ENCODE results near the gene ZNF488.

ZNF488 gene

DNA sequence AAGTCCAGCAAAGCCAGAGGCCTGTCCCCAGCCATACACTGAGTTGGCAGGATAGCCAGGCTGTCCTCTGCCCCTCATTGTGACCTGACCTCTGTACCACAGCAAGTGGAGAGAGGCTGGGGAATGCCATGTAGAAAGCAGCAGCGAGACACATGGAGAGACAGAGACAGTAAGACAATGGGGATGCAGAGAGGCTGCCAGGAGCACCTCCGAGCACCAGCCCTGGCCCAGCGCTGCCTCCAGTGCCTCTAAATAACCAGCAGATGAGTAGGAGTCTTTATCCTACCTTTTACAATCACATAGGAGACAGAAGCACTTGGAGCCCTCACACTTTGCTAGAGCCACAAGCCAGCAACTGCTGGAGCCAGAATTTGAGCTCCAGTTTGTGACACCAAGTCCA, 53.7 kb downstream of the ZNF488 start:
- Histone ChIP-seq H3F3A (ENCODE audit: low read depth) (no peaks in the 10 kb centered on the region), H3K4me3 (ENCODE audit: low read length, poor library complexity, severe bottlenecking) (no peak overlapping the region), H3K4me1 (ENCODE audit: insufficient read depth, low read length, poor library complexity, severe bottlenecking) (no peaks in the 10 kb centered on the region), H4K20me1 (ENCODE audit: insufficient read depth, low read length, poor library complexity, severe bottlenecking) (no peaks in the 10 kb centered on the region), H3K36me3 (ENCODE audit: insufficient read depth, low read length) (no peaks in the 10 kb centered on the region), H3K4me2 (ENCODE audit: low read depth, low read length, poor library complexity, severe bottlenecking) (no peak overlapping the region), H3K27me3 (ENCODE audit: insufficient read depth, low read length, poor library complexity, severe bottlenecking) (no peaks in the 10 kb centered on the region), H3K9me3 (ENCODE audit: insufficient read depth, low read depth, low read length) (no peaks in the 10 kb centered on the region), H3K79me2 (ENCODE audit: insufficient read depth, low read length) (no peaks in the 10 kb centered on the region), H3K9ac (ENCODE audit: low read depth, low read length, poor library complexity, severe bottlenecking) (no peak overlapping the region), H3K9me2 (replicated peaks; ENCODE audit: low read depth, low read length) (no peaks in the 10 kb centered on the region), H2AFZ (ENCODE audit: low read length) (no peak overlapping the region)
- TF ChIP-seq, protein P1, sequence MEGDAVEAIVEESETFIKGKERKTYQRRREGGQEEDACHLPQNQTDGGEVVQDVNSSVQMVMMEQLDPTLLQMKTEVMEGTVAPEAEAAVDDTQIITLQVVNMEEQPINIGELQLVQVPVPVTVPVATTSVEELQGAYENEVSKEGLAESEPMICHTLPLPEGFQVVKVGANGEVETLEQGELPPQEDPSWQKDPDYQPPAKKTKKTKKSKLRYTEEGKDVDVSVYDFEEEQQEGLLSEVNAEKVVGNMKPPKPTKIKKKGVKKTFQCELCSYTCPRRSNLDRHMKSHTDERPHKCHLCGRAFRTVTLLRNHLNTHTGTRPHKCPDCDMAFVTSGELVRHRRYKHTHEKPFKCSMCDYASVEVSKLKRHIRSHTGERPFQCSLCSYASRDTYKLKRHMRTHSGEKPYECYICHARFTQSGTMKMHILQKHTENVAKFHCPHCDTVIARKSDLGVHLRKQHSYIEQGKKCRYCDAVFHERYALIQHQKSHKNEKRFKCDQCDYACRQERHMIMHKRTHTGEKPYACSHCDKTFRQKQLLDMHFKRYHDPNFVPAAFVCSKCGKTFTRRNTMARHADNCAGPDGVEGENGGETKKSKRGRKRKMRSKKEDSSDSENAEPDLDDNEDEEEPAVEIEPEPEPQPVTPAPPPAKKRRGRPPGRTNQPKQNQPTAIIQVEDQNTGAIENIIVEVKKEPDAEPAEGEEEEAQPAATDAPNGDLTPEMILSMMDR (conservative IDR thresholded peaks at IDR 0.05; ENCODE audit: low read length): no peak
- no peak for TF ChIP-seq EZH2phosphoT487 (IDR thresholded peaks at IDR 0.05; ENCODE audit: borderline replicate concordance)

DNA sequence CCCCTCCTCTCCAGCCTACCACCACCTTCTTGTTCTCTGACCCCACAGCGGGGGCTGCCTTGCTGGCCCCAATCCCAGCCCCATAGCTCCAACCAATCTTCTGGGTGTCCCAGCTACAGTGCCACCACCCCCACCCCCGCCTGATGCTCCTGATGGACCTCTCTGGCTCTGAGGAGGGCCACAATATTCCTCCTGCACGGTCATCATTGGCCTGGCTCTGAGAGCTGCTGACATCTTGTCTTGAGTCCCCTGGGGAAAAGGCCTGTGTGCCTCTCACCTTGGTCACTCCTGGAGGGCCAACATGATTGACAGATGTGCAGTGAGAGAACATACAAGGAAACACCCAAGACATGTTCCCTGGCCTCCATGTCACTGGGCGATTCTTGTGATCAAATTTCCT, 54.2 kb downstream of the ZNF488 start:
- TF ChIP-seq, protein P1 (conservative IDR thresholded peaks at IDR 0.05; ENCODE audit: low read length): no peak
- no peak for TF ChIP-seq EZH2phosphoT487 (IDR thresholded peaks at IDR 0.05; ENCODE audit: borderline replicate concordance)
- Histone ChIP-seq H3K4me3 (ENCODE audit: low read length, poor library complexity, severe bottlenecking) (no peak overlapping the region), H3K79me2 (ENCODE audit: insufficient read depth, low read length) (no peaks in the 10 kb centered on the region), H3F3A (ENCODE audit: low read depth) (no peaks in the 10 kb centered on the region), H3K36me3 (ENCODE audit: insufficient read depth, low read length) (no peaks in the 10 kb centered on the region), H3K4me2 (ENCODE audit: low read depth, low read length, poor library complexity, severe bottlenecking) (no peak overlapping the region), H3K9me3 (ENCODE audit: insufficient read depth, low read depth, low read length) (no peaks in the 10 kb centered on the region), H3K27me3 (ENCODE audit: insufficient read depth, low read length, poor library complexity, severe bottlenecking) (no peaks in the 10 kb centered on the region), H3K9me2 (replicated peaks; ENCODE audit: low read depth, low read length) (no peaks in the 10 kb centered on the region), H3K4me1 (ENCODE audit: insufficient read depth, low read length, poor library complexity, severe bottlenecking) (no peaks in the 10 kb centered on the region), H3K9ac (ENCODE audit: low read depth, low read length, poor library complexity, severe bottlenecking) (no peak overlapping the region), H2AFZ (ENCODE audit: low read length) (no peak overlapping the region), H4K20me1 (ENCODE audit: insufficient read depth, low read length, poor library complexity, severe bottlenecking) (no peaks in the 10 kb centered on the region)

DNA sequence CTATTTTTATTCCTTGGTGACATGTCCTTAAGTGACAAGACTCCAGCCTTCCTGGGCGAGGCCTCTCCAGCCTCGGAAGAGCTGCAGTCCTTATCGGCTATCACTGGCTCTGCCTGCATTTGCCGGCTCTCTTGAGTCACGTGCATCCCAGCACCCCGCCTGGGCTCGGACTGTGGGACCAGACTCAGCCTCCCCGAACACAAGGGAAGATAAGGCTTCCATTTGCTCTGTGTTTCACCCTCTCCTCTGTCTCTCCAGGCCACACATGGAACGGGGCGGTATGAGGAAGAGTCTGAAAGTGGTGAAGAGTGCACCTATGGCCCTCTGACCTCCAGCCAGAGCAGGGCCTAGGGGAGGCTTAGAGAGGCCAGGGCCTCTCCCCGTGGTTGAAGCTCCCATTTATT, 57.2 kb downstream of the ZNF488 start:
- Histone ChIP-seq H2AFZ (ENCODE audit: low read length) (no peak overlapping the region), H3K4me1 (ENCODE audit: insufficient read depth, low read length, poor library complexity, severe bottlenecking) (no peaks in the 10 kb centered on the region), H3K36me3 (ENCODE audit: insufficient read depth, low read length) (no peaks in the 10 kb centered on the region), H4K20me1 (ENCODE audit: insufficient read depth, low read length, poor library complexity, severe bottlenecking) (no peaks in the 10 kb centered on the region), H3K4me3 (ENCODE audit: low read length, poor library complexity, severe bottlenecking) (no peak overlapping the region), H3K79me2 (ENCODE audit: insufficient read depth, low read length) (no peaks in the 10 kb centered on the region), H3K9me3 (ENCODE audit: insufficient read depth, low read depth, low read length) (no peaks in the 10 kb centered on the region), H3F3A (ENCODE audit: low read depth) (no peaks in the 10 kb centered on the region), H3K27me3 (ENCODE audit: insufficient read depth, low read length, poor library complexity, severe bottlenecking) (no peaks in the 10 kb centered on the region), H3K9me2 (replicated peaks; ENCODE audit: low read depth, low read length) (no peaks in the 10 kb centered on the region), H3K9ac (ENCODE audit: low read depth, low read length, poor library complexity, severe bottlenecking) (no peak overlapping the region), H3K4me2 (ENCODE audit: low read depth, low read length, poor library complexity, severe bottlenecking) (no peak overlapping the region)
- TF ChIP-seq, protein P1 (conservative IDR thresholded peaks at IDR 0.05; ENCODE audit: low read length): no peak
- no peak for TF ChIP-seq EZH2phosphoT487 (IDR thresholded peaks at IDR 0.05; ENCODE audit: borderline replicate concordance)

Measured in Loucy (cell line).